ENCODE results near the gene EDN3.

EDN3 gene

GRCh38 chr20:59363101-59363500, 62.7 kb downstream of the EDN3 start (continued):
- TF ChIP-seq GLIS1 (tag by site-specific recombination; IDR thresholded peaks at IDR 0.05) (no peak), SCRT1 (tag by site-specific recombination; IDR thresholded peaks at IDR 0.05; ENCODE audit: borderline replicate concordance) (no peak)

- Histone ChIP-seq H3K4me1 (ENCODE audit: control insufficient read depth, insufficient read depth, low read length) (no peaks in the 10 kb centered on the region), H3K36me3 (ENCODE audit: control insufficient read depth in 2 of 2, insufficient read depth in 1 of 2, low read length in 2 of 2) (no peaks in the 10 kb centered on the region), H3K9me3 (ENCODE audit: control insufficient read depth, insufficient read depth, low read depth, low read length) (no peaks in the 10 kb centered on the region), H3K4me3 (ENCODE audit: low read depth, low read length) (no peak overlapping the region), H3K27ac (ENCODE audit: extremely low read depth, low read depth, low read length) (no peak overlapping the region)
- POLR2A ChIA-PET = no interaction called here
- TF ChIP-seq GLIS2 (tag by site-specific recombination; IDR thresholded peaks at IDR 0.05) = no peak
- no peak for TF ChIP-seq ZNF184 (tag by site-specific recombination; IDR thresholded peaks at IDR 0.05)
- TF ChIP-seq ZNF157 (tag by site-specific recombination; IDR thresholded peaks at IDR 0.05) = no peak
- TF ChIP-seq ZBTB8A (tag by site-specific recombination; IDR thresholded peaks at IDR 0.05) = no peak
- no peak for TF ChIP-seq SCRT1 (tag by site-specific recombination; IDR thresholded peaks at IDR 0.05; ENCODE audit: borderline replicate concordance)
- TF ChIP-seq ZNF768 (tag by site-specific recombination; IDR thresholded peaks at IDR 0.05) = no peak
- TF ChIP-seq ZNF214 (tag by site-specific recombination; IDR thresholded peaks at IDR 0.05; ENCODE audit: borderline replicate concordance) = no peak
- no peak for TF ChIP-seq ZNF558 (tag by site-specific recombination; IDR thresholded peaks at IDR 0.05)
- no peak for TF ChIP-seq ZNF146 (tag by site-specific recombination; IDR thresholded peaks at IDR 0.05)
- CTCF ChIA-PET = no interaction called here
Measured at GRCh38 chr20:59364611-59365010, 64.2 kb downstream of the EDN3 start.

- no peaks in the 10 kb centered on the region for H3K9me3 ChIP-seq (ENCODE audit: control insufficient read depth, insufficient read depth, low read depth, low read length)
- H3K4me1 ChIP-seq (ENCODE audit: control insufficient read depth, insufficient read depth, low read length) = no peaks in the 10 kb centered on the region
- H3K36me3 ChIP-seq (ENCODE audit: control insufficient read depth in 2 of 2, insufficient read depth in 1 of 2, low read length in 2 of 2) = no peaks in the 10 kb centered on the region
- ChIA-PET POLR2A (no interaction called here), CTCF (interaction anchor here (0.5 kb wide), 1 partner anchor 61 kb away, joined by 6 read pairs; no protein-coding TSS in a partner anchor)
- no peak overlapping the region for H3K27ac ChIP-seq (ENCODE audit: extremely low read depth, low read depth, low read length)
- H3K4me3 ChIP-seq (ENCODE audit: low read depth, low read length) = no peak overlapping the region
- TF ChIP-seq IKZF3 (tag by site-specific recombination; IDR thresholded peaks at IDR 0.05) (no peak), ZSCAN18 (tag by site-specific recombination; IDR thresholded peaks at IDR 0.05) (no peak), ZNF211 (tag by site-specific recombination; IDR thresholded peaks at IDR 0.05; ENCODE audit: low read depth) (no peak), KLF8 (tag by site-specific recombination; IDR thresholded peaks at IDR 0.05) (no peak), PRDM1 (tag by site-specific recombination; IDR thresholded peaks at IDR 0.05) (no peak), KLF16 (tag by site-specific recombination; IDR thresholded peaks at IDR 0.05) (no peak)
Measured at GRCh38 chr20:59365611-59366285, 65.3 kb downstream of the EDN3 start.

- CTCF ChIA-PET = no interaction called here
- Histone ChIP-seq H3K4me3 (ENCODE audit: low read depth, low read length) (no peak overlapping the region), H3K9me3 (ENCODE audit: control insufficient read depth, insufficient read depth, low read depth, low read length) (no peaks in the 10 kb centered on the region), H3K4me1 (ENCODE audit: control insufficient read depth, insufficient read depth, low read length) (no peaks in the 10 kb centered on the region), H3K27ac (ENCODE audit: extremely low read depth, low read depth, low read length) (no peak overlapping the region), H3K36me3 (ENCODE audit: control insufficient read depth in 2 of 2, insufficient read depth in 1 of 2, low read length in 2 of 2) (no peaks in the 10 kb centered on the region)
- POLR2A ChIA-PET = no interaction called here
- TF ChIP-seq ZNF692 (tag by site-specific recombination; IDR thresholded peaks at IDR 0.05) (no peak), ZNF514 (tag by site-specific recombination; IDR thresholded peaks at IDR 0.05) (no peak), KLF16 (tag by site-specific recombination; IDR thresholded peaks at IDR 0.05) (no peak), ZNF791 (tag by site-specific recombination; IDR thresholded peaks at IDR 0.05) (no peak)
Measured at GRCh38 chr20:59371431-59371830, 71.0 kb downstream of the EDN3 start.

Measured in HEK293 (cell line).